Panc1 (cell line): ENCODE data around the gene SEZ6L. TPM values are rescaled to one million over a fixed set of nuclear protein-coding genes. Genes with fewer than 3 reads are reported as not detected.

Experiments used
- ATAC-seq: fragments of 200-7000 bp; cut with Tn5 transposase; 2 replicates; pipeline ENCODE4 v1.9.1; 2020; ENCODE audit warnings: mild to moderate bottlenecking, moderate library complexity
- BruUV-seq: library from RNA; stranded (reverse); fragments of 400-500 nt; replicated peaks from 2 replicates; lab custom pipeline; 2021; lab: Mats Ljungman, UMichigan
- CTCF ChIA-PET: fragments of 300-600 bp; sonication (Branson Sonifier 250); formaldehyde crosslinking; loops from one replicate; lab custom pipeline; 2022; ENCODE audit warnings: antibody characterized with exemption; lab: Charles Lee
- POLR2A ChIA-PET: fragments of 300-600 bp; sonication (Branson Sonifier 250); formaldehyde crosslinking; loops from one replicate; lab custom pipeline; 2022; ENCODE audit warnings: antibody characterized with exemption; lab: Charles Lee
- DNase-seq: peaks from one replicate; pipeline ENCODE4 v3.0.0-alpha.2; 2010; ENCODE audit warnings: low read depth, low spot score
- H3K27ac ChIP-seq: 2 replicates; pipeline ENCODE4 v1.5.1; 2011; ENCODE audit warnings: mild to moderate bottlenecking, low read length, inconsistent platforms
- H3K27me3 ChIP-seq: fragments of 200-500 bp; sonication (Bioruptor generic); 2 replicates; pipeline ENCODE4 v1.6.0; 2014; ENCODE audit warnings: low read length, inconsistent platforms; ENCODE audit not compliant: control insufficient read depth, insufficient read depth
- H3K36me3 ChIP-seq: fragments of 200-500 bp; sonication (Bioruptor generic); 2 replicates; pipeline ENCODE4 v1.5.1; 2014; ENCODE audit warnings: inconsistent platforms, mild to moderate bottlenecking, low read length, moderate library complexity; ENCODE audit not compliant: control insufficient read depth, insufficient read depth
- H3K4me1 ChIP-seq: 2 replicates; pipeline ENCODE4 v1.5.1; 2011; ENCODE audit warnings: inconsistent platforms, mild to moderate bottlenecking, low read length, moderate library complexity; ENCODE audit not compliant: control insufficient read depth, insufficient read depth
- H3K4me3 ChIP-seq, 2 experiments: 2 replicates each; pipeline ENCODE4 v1.5.1; 2011 to 2012; ENCODE audit warnings: low read depth in 2 of 2, low read length in 2 of 2, mild to moderate bottlenecking in 2 of 2, inconsistent platforms in 1 of 2, moderate library complexity in 1 of 2
- H3K9me3 ChIP-seq: fragments of 200-500 bp; sonication (Bioruptor generic); 2 replicates; pipeline ENCODE4 v1.5.1; 2014; ENCODE audit warnings: low read depth, mild to moderate bottlenecking, inconsistent platforms, low read length, moderate library complexity; ENCODE audit not compliant: control insufficient read depth, insufficient read depth
- POLR2AphosphoS5 ChIP-seq: IDR thresholded peaks from 2 replicates; pipeline ENCODE4 v1.6.1; 2012; ENCODE audit warnings: mild to moderate bottlenecking, low read depth, low read length, moderate library complexity
- TCF7L2 ChIP-seq: IDR thresholded peaks from 2 replicates; pipeline ENCODE4 v1.6.1; 2011; ENCODE audit warnings: mild to moderate bottlenecking, low read depth, low read length, inconsistent platforms
- in situ Hi-C: cut with HindIII; loops from 2 replicates; pipeline ENCODE4 v1.10.0; 2016; ENCODE audit warnings: low sequenced_read_pairs, low pct_unique_long_range_greater_than_20kb
- intact Hi-C: fragments of 100-400 bp; cut with micrococcal nuclease; formaldehyde crosslinking; loops from one replicate; pipeline ENCODE4 v1.10.0; 2022; ENCODE audit not compliant: unreplicated experiment
- total RNA-seq: library from RNA; stranded (reverse); gene quantifications from one replicate; pipeline ENCODE4 v1.2.1, GENCODE V29; 2021; ENCODE audit not compliant: unreplicated experiment
- TF ChIP-seq, protein P1 (sequence below): fragments of 450-650 bp; IDR thresholded peaks from 2 replicates; pipeline ENCODE4 v1.5.1; 2017; ENCODE audit warnings: mild to moderate bottlenecking
- TF ChIP-seq, protein P2 (sequence below), 2 experiments: IDR thresholded peaks; 2 replicates each; pipeline ENCODE4 v1.6.1; 2011 to 2012; ENCODE audit warnings: low read depth in 2 of 2, control low read depth in 1 of 2, low read length in 1 of 2, mild to moderate bottlenecking in 1 of 2, moderate library complexity in 1 of 2; ENCODE audit not compliant: insufficient read depth in 1 of 2

SEZ6L gene
- total RNA-seq, 1 experiment from 2014 or later = not detected

DNA sequence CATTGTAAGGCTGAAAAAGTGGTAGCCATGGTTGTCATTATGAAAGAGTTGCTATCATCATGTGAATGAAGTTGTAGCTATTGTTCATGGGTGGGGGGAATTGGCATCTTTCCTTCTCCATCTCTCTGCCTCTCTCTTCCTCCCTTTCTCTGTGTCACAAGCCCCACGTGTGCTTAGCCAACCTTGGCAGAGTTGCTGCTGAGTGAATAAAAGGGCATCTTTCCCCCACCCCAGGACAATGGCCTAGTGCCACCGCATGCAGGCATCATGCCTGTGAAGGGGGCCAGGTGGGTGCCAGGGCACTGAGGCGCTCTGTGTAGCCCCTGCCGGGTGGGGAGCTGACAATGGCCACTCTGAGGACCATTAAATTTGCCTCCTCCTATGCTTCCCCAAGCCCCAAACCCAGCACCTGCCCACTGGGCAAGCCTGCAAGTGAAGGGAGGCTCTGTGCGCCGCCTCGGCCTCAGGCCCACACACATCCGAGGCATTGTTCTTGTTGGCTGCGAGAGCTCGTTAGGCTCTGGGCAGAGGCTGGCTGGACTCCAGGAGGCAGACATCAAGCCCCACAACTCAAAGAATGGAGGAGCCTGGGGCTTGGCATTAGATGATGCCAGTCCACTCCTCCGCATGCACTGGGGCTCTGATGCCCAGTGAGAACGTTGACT is 103.9 kb downstream of the SEZ6L start:
- H3K27me3 ChIP-seq = peaks cover 3% of the 10 kb centered on the region; the same call in 1 of the 2 replicates
- H3K4me3 ChIP-seq = no peak overlapping the region
- CTCF ChIA-PET = no interaction called here
- no peaks in the 10 kb centered on the region for H3K9me3 ChIP-seq
- no peak overlapping the region for H3K27ac ChIP-seq
- DNase-seq = no peak
- H3K4me1 ChIP-seq = no peaks in the 10 kb centered on the region
- no TSS peak for BruUV-seq
- H3K36me3 ChIP-seq = no peaks in the 10 kb centered on the region
- no peak for ATAC-seq
- in situ Hi-C loops (no loop called here), intact Hi-C loops (no loop called here)
- TF ChIP-seq, protein P1, sequence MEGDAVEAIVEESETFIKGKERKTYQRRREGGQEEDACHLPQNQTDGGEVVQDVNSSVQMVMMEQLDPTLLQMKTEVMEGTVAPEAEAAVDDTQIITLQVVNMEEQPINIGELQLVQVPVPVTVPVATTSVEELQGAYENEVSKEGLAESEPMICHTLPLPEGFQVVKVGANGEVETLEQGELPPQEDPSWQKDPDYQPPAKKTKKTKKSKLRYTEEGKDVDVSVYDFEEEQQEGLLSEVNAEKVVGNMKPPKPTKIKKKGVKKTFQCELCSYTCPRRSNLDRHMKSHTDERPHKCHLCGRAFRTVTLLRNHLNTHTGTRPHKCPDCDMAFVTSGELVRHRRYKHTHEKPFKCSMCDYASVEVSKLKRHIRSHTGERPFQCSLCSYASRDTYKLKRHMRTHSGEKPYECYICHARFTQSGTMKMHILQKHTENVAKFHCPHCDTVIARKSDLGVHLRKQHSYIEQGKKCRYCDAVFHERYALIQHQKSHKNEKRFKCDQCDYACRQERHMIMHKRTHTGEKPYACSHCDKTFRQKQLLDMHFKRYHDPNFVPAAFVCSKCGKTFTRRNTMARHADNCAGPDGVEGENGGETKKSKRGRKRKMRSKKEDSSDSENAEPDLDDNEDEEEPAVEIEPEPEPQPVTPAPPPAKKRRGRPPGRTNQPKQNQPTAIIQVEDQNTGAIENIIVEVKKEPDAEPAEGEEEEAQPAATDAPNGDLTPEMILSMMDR = no peak
- TF ChIP-seq, protein P2, sequence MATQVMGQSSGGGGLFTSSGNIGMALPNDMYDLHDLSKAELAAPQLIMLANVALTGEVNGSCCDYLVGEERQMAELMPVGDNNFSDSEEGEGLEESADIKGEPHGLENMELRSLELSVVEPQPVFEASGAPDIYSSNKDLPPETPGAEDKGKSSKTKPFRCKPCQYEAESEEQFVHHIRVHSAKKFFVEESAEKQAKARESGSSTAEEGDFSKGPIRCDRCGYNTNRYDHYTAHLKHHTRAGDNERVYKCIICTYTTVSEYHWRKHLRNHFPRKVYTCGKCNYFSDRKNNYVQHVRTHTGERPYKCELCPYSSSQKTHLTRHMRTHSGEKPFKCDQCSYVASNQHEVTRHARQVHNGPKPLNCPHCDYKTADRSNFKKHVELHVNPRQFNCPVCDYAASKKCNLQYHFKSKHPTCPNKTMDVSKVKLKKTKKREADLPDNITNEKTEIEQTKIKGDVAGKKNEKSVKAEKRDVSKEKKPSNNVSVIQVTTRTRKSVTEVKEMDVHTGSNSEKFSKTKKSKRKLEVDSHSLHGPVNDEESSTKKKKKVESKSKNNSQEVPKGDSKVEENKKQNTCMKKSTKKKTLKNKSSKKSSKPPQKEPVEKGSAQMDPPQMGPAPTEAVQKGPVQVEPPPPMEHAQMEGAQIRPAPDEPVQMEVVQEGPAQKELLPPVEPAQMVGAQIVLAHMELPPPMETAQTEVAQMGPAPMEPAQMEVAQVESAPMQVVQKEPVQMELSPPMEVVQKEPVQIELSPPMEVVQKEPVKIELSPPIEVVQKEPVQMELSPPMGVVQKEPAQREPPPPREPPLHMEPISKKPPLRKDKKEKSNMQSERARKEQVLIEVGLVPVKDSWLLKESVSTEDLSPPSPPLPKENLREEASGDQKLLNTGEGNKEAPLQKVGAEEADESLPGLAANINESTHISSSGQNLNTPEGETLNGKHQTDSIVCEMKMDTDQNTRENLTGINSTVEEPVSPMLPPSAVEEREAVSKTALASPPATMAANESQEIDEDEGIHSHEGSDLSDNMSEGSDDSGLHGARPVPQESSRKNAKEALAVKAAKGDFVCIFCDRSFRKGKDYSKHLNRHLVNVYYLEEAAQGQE (IDR thresholded peaks at IDR 0.05; ENCODE audit: insufficient read depth in 1 of 2, low read depth in 2 of 2, low read length in 1 of 2) = no peak
- TF ChIP-seq TCF7L2 = no peak
- no peak for TF ChIP-seq POLR2AphosphoS5
- POLR2A ChIA-PET = no interaction called here

DNA sequence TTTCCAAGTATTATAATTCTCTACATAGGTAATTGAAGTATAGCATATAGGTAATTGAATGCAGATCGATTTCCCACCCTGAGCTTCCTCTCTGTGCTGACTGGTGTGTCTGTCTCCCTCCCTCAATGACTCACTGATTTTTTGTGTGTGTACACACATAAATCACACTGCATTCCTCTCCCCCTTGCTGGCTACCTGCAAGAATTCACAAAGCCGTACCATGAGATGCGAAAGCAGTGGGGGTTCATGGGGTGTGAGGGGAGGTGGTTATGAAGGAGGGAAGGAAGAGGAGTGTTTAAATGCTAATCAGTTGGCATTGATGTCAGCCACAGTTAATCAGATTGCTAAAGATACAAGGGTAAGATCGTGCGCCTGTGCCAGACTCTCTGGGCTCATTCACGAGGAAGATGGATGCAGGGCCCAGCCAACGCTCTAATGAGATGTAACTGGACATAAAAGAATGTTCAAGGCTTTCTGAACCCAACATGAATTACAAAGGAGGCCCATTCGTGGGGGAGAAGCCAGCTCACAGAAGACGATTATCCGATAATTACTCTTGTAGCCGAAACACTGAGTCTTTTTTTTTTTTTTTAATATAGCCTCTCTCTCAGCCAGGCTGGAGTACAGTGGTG is 107.4 kb downstream of the SEZ6L start:
- POLR2A ChIA-PET = no interaction called here
- TF ChIP-seq, protein P1 = no peak
- TF ChIP-seq POLR2AphosphoS5 = no peak
- CTCF ChIA-PET = no interaction called here
- ATAC-seq (no peak), DNase-seq (no peak)
- in situ Hi-C loops = no loop called here
- Histone ChIP-seq H3K27ac (no peak overlapping the region), H3K4me1 (no peaks in the 10 kb centered on the region), H3K36me3 (no peaks in the 10 kb centered on the region), H3K4me3 (no peak overlapping the region), H3K9me3 (no peaks in the 10 kb centered on the region), H3K27me3 (no peaks in the 10 kb centered on the region)
- BruUV-seq = no TSS peak
- intact Hi-C loops = no loop called here
